Liver (tissue), 9 donors: ENCODE measurements around the gene UTP25. TPM values are rescaled to one million over a fixed set of nuclear protein-coding genes. Genes with fewer than 3 reads are reported as not detected.
A peak's percentile ranks its signal among the peaks of the same experiment; 100 is the strongest.

Source experiments
- DNase-seq: peaks from one replicate; pipeline ENCODE4 v3.0.0-alpha.2; 2017; ENCODE audit warnings: low spot score
- H3K27ac ChIP-seq, 2 donors: one replicate each; pipeline ENCODE4 v1.7.0; 2013; ENCODE audit warnings: inconsistent platforms in 2 of 2, low read length in 2 of 2, control low read depth in 1 of 2, low read depth in 1 of 2, mild to moderate bottlenecking in 1 of 2
- H3K27me3 ChIP-seq, 4 donors: one replicate each; pipeline versions ENCODE4 v1.6.1 to v1.7.0; 2013; ENCODE audit warnings: low read length in 3 of 4, inconsistent platforms in 1 of 4, mild to moderate bottlenecking in 1 of 4, moderate library complexity in 1 of 4; ENCODE audit not compliant: control insufficient read depth in 4 of 4, insufficient read depth in 4 of 4
- H3K36me3 ChIP-seq, 4 donors: one replicate each; pipeline versions ENCODE4 v1.6.1 to v1.7.0; 2013; ENCODE audit warnings: low read length in 3 of 4, mild to moderate bottlenecking in 3 of 4, low read depth in 1 of 4, moderate library complexity in 1 of 4; ENCODE audit not compliant: control insufficient read depth in 4 of 4, insufficient read depth in 3 of 4
- H3K4me1 ChIP-seq, 4 donors: one replicate each; pipeline versions ENCODE4 v1.6.1 to v1.7.0; 2013; ENCODE audit warnings: low read length in 3 of 4, mild to moderate bottlenecking in 3 of 4, moderate library complexity in 1 of 4; ENCODE audit not compliant: control insufficient read depth in 4 of 4, insufficient read depth in 4 of 4
- H3K4me3 ChIP-seq, 3 donors: one replicate each; pipeline versions ENCODE4 v1.6.1 to v1.7.0; 2013; ENCODE audit warnings: low read length in 3 of 3, control low read depth in 1 of 3, low read depth in 1 of 3, mild to moderate bottlenecking in 1 of 3
- H3K9ac ChIP-seq, 2 donors: one replicate each; pipeline ENCODE4 v1.7.0; 2013; ENCODE audit warnings: low read length in 2 of 2, mild to moderate bottlenecking in 2 of 2, moderate library complexity in 2 of 2, control low read depth in 1 of 2, low read depth in 1 of 2
- H3K9me3 ChIP-seq, 4 donors: one replicate each; pipeline versions ENCODE4 v1.6.1 to v1.7.0; 2013; ENCODE audit warnings: low read length in 3 of 4; ENCODE audit not compliant: control insufficient read depth in 4 of 4
- EGR1 ChIP-seq, 2 donors: IDR thresholded peaks; 2 replicates each; pipeline ENCODE4 v1.6.1; 2016 to 2018; ENCODE audit warnings: antibody characterized with exemption in 2 of 2, low read depth in 2 of 2
- FOXA1 ChIP-seq: IDR thresholded peaks from 2 replicates; pipeline ENCODE4 v1.6.1; 2016; ENCODE audit warnings: antibody characterized with exemption
- FOXA2 ChIP-seq: IDR thresholded peaks from 2 replicates; pipeline ENCODE4 v1.6.1; 2016; ENCODE audit warnings: antibody characterized with exemption
- GABPA ChIP-seq, 2 donors: IDR thresholded peaks in 1 of 2; conservative IDR thresholded peaks in 1 of 2; 2 replicates each; pipeline ENCODE4 v1.6.1; 2016; ENCODE audit warnings: antibody characterized with exemption in 2 of 2, mild to moderate bottlenecking in 1 of 2, moderate library complexity in 1 of 2
- HNF4A ChIP-seq, 2 donors: conservative IDR thresholded peaks; 2 replicates each; pipeline ENCODE4 v1.6.1; 2016; ENCODE audit warnings: antibody characterized with exemption in 2 of 2, mild to moderate bottlenecking in 2 of 2
- HNF4G ChIP-seq: IDR thresholded peaks from 2 replicates; pipeline ENCODE4 v1.6.1; 2016; ENCODE audit warnings: antibody characterized with exemption
- JUND ChIP-seq, 2 donors: IDR thresholded peaks; 2 replicates each; pipeline ENCODE4 v1.6.1; 2016; ENCODE audit warnings: antibody characterized with exemption in 2 of 2
- NR2F2 ChIP-seq: IDR thresholded peaks from 2 replicates; pipeline ENCODE4 v1.6.1; 2016; ENCODE audit warnings: antibody characterized with exemption
- RAD21 ChIP-seq, 2 donors: IDR thresholded peaks; 2 replicates each; pipeline ENCODE4 v1.6.1; 2016; ENCODE audit warnings: antibody characterized with exemption in 2 of 2, mild to moderate bottlenecking in 2 of 2
- RXRA ChIP-seq, 2 donors: IDR thresholded peaks; 2 replicates each; pipeline ENCODE4 v1.6.1; 2017 to 2018; ENCODE audit warnings: antibody characterized with exemption in 2 of 2, mild to moderate bottlenecking in 1 of 2
- SP1 ChIP-seq: IDR thresholded peaks from 2 replicates; pipeline ENCODE4 v1.6.1; 2018; ENCODE audit warnings: antibody characterized with exemption, mild to moderate bottlenecking
- TAF1 ChIP-seq: conservative IDR thresholded peaks from 2 replicates; pipeline ENCODE4 v1.6.1; 2016; ENCODE audit warnings: antibody characterized with exemption, mild to moderate bottlenecking
- YY1 ChIP-seq: IDR thresholded peaks from 2 replicates; pipeline ENCODE4 v1.6.1; 2016; ENCODE audit warnings: antibody characterized with exemption, mild to moderate bottlenecking
- WGBS: extraction: QIAGEN DNeasy Blood & Tissue Kit; methylation state at CpG from one replicate; pipeline ENCODE4 v1.1.7; 2013; 5-methylcytosine and 5-hydroxymethylcytosine counted together
- polyA plus RNA-seq, 2 donors: library from polyadenylated mRNA; stranded (reverse) in 1 of 2; unstranded in 1 of 2; fragments of 200-250 nt in 1 of 2; fragments of >200 nt in 1 of 2; fragmentation: Nextera tagmentation in 1 of 2; extraction: Ambion mirVana in 1 of 2; gene quantifications; one replicate each; pipeline versions ENCODE4 v1.2.1 to v1.2.3, GENCODE V29; 2013 to 2015
- total RNA-seq, 2 donors: library from RNA; depleted of rRNA; stranded (reverse); fragments of >200 nt; gene quantifications; one replicate each; pipeline ENCODE4 v1.2.3, GENCODE V29; 2014
- TF ChIP-seq, protein P1 (sequence below): IDR thresholded peaks from 2 replicates; pipeline ENCODE4 v1.6.1; 2016; ENCODE audit warnings: antibody characterized with exemption
- TF ChIP-seq, protein P2 (sequence below): IDR thresholded peaks from 2 replicates; pipeline ENCODE4 v1.6.1; 2016; ENCODE audit warnings: antibody characterized with exemption
- TF ChIP-seq, protein P3 (sequence below): IDR thresholded peaks from 2 replicates; pipeline ENCODE4 v1.6.1; 2016; ENCODE audit warnings: antibody characterized with exemption, mild to moderate bottlenecking
- TF ChIP-seq, protein P4 (sequence below): fragments of 150-350 bp; IDR thresholded peaks from 2 replicates; pipeline ENCODE4 v1.5.1; 2017; ENCODE audit warnings: improper control_type of control experiment, low read depth, low read length; ENCODE audit not compliant: missing input control
- TF ChIP-seq, protein P5 (sequence below): IDR thresholded peaks from 2 replicates; pipeline ENCODE4 v1.6.1; 2016; ENCODE audit warnings: antibody characterized with exemption
- donor health status: healthy.
- donor health status: healthy.
- donor health status: healthy.
- donor health status: healthy.
- donor health status: healthy.

UTP25 gene
- total and polyA plus RNA-seq, 4 donors: 2.4 to 7.7 (median 3.0) TPM

DNA sequence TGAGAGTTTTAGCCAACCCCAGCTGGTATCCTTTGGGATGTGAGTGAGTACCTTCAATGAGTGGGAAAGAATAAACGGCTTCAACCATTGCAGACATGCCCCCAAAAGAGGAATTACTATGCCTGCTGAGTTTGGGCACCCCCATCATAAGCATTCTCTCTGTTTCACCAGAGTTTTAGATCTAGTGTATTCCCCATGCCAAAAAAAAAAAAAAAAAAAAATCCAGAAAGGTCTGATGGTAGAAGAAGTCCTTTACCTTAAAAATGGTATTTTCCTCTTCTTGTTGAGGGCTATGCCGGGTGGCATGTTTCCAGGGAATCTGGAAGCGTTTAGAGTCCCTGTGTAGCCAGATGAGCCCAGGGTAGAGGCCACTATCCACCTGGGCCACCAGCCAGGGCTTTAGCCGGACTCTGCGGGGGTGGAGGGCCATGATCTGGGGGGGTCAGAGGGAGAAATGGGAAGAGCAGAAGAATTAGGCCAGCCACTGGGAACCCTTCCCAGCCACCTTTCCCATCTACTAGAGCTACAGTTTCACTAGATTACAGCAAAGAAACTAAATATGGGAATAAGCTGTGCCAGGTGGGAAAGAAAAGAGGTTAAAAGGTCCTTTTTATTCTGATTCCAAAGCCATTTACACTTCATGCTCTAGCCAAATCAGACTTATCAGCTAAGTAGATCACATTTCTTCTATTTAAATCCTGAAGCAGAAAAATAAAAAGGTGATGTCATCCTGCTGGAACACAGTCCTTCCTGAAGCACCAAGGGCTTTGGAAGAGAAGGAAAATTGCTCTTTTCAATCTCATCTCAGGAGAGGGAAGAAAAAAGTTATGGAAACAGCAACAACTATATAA is 26.6 kb upstream of the UTP25 start:
- no peak for DNase-seq
- Histone ChIP-seq H3K4me1 (peaks cover 1 to 44% (median 23%) of the 10 kb centered on the region in 4 donors), H3K36me3 (no peaks in the 10 kb centered on the region), H3K9ac (peak overlapping the region; percentile 59 to 99), H3K27ac (peak overlapping the region; percentile 94 to 98), H3K9me3 (no peaks in the 10 kb centered on the region), H3K4me3 (peak overlapping the region; percentile 36 to 55 (median 55)), H3K27me3 (no peaks in the 10 kb centered on the region)
- TF ChIP-seq HNF4G (no peak), SP1 (peak; percentile 71), TAF1 (no peak), FOXA1 (no peak), RXRA (IDR thresholded peaks at IDR 0.05) (peak; percentile 60 to 80), FOXA2 (no peak), HNF4A (conservative IDR thresholded peaks at IDR 0.05) (peak; percentile 68 to 86), YY1 (peak; percentile 80), GABPA (IDR thresholded peaks at IDR 0.05 in 1 of 2, conservative IDR thresholded peaks at IDR 0.05 in 1 of 2) (peak in 1 of 2 donors; percentile 53), EGR1 (IDR thresholded peaks at IDR 0.05; ENCODE audit: low read depth in 2 of 2) (peak; percentile 98 to 99), NR2F2 (no peak), RAD21 (IDR thresholded peaks at IDR 0.05) (peak in 1 of 2 donors; percentile 50), JUND (IDR thresholded peaks at IDR 0.05) (peak; percentile 69 to 72)
- TF ChIP-seq, protein P1, sequence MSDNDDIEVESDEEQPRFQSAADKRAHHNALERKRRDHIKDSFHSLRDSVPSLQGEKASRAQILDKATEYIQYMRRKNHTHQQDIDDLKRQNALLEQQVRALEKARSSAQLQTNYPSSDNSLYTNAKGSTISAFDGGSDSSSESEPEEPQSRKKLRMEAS: peak; percentile 73
- TF ChIP-seq, protein P2, sequence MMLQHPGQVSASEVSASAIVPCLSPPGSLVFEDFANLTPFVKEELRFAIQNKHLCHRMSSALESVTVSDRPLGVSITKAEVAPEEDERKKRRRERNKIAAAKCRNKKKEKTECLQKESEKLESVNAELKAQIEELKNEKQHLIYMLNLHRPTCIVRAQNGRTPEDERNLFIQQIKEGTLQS: no peak
- TF ChIP-seq, protein P3, sequence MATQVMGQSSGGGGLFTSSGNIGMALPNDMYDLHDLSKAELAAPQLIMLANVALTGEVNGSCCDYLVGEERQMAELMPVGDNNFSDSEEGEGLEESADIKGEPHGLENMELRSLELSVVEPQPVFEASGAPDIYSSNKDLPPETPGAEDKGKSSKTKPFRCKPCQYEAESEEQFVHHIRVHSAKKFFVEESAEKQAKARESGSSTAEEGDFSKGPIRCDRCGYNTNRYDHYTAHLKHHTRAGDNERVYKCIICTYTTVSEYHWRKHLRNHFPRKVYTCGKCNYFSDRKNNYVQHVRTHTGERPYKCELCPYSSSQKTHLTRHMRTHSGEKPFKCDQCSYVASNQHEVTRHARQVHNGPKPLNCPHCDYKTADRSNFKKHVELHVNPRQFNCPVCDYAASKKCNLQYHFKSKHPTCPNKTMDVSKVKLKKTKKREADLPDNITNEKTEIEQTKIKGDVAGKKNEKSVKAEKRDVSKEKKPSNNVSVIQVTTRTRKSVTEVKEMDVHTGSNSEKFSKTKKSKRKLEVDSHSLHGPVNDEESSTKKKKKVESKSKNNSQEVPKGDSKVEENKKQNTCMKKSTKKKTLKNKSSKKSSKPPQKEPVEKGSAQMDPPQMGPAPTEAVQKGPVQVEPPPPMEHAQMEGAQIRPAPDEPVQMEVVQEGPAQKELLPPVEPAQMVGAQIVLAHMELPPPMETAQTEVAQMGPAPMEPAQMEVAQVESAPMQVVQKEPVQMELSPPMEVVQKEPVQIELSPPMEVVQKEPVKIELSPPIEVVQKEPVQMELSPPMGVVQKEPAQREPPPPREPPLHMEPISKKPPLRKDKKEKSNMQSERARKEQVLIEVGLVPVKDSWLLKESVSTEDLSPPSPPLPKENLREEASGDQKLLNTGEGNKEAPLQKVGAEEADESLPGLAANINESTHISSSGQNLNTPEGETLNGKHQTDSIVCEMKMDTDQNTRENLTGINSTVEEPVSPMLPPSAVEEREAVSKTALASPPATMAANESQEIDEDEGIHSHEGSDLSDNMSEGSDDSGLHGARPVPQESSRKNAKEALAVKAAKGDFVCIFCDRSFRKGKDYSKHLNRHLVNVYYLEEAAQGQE: peak; percentile 44
- TF ChIP-seq, protein P4, sequence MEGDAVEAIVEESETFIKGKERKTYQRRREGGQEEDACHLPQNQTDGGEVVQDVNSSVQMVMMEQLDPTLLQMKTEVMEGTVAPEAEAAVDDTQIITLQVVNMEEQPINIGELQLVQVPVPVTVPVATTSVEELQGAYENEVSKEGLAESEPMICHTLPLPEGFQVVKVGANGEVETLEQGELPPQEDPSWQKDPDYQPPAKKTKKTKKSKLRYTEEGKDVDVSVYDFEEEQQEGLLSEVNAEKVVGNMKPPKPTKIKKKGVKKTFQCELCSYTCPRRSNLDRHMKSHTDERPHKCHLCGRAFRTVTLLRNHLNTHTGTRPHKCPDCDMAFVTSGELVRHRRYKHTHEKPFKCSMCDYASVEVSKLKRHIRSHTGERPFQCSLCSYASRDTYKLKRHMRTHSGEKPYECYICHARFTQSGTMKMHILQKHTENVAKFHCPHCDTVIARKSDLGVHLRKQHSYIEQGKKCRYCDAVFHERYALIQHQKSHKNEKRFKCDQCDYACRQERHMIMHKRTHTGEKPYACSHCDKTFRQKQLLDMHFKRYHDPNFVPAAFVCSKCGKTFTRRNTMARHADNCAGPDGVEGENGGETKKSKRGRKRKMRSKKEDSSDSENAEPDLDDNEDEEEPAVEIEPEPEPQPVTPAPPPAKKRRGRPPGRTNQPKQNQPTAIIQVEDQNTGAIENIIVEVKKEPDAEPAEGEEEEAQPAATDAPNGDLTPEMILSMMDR: no peak
- TF ChIP-seq, protein P5, sequence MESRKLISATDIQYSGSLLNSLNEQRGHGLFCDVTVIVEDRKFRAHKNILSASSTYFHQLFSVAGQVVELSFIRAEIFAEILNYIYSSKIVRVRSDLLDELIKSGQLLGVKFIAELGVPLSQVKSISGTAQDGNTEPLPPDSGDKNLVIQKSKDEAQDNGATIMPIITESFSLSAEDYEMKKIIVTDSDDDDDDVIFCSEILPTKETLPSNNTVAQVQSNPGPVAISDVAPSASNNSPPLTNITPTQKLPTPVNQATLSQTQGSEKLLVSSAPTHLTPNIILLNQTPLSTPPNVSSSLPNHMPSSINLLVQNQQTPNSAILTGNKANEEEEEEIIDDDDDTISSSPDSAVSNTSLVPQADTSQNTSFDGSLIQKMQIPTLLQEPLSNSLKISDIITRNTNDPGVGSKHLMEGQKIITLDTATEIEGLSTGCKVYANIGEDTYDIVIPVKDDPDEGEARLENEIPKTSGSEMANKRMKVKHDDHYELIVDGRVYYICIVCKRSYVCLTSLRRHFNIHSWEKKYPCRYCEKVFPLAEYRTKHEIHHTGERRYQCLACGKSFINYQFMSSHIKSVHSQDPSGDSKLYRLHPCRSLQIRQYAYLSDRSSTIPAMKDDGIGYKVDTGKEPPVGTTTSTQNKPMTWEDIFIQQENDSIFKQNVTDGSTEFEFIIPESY: peak; percentile 55
- WGBS: 32% methylated on average over 5 of the region's 5 CpGs
